Colon (tissue), 2 donors: ENCODE results near the gene BATF2.

Source experiments
- FAIRE-seq: peaks from 2 replicates; lab custom pipeline; 2012; peaks lifted over from hg19 to GRCh38; lab: Jason Lieb, UNC
- donor health status: control.
- donor health status: control.

BATF2 gene

DNA sequence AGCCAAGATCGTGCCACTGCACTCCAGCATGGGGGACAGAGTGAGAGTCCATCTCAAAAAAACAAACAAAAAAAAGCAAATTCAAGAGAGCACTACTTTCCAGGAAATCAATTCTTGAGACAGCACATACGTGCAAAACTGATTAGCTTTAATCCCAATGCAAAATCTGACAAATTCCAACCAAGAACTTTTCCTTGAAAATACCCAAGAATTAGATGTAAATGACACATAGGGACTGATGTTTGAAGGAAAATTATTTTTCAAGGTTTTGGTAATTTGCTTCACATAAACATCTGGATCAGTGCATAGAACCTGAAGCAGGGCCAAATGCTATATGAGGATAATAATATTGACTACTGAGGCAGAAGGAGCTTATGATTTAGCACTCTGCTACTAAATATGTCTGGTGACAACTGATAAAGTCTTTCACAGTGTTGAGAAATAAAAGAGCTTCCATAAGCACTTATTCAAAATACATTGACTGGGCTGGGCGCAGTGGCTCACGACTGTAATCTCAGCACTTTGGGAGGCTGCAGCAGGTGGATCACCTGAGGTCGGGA is 33.6 kb downstream of the BATF2 start:
- no peak for FAIRE-seq

DNA sequence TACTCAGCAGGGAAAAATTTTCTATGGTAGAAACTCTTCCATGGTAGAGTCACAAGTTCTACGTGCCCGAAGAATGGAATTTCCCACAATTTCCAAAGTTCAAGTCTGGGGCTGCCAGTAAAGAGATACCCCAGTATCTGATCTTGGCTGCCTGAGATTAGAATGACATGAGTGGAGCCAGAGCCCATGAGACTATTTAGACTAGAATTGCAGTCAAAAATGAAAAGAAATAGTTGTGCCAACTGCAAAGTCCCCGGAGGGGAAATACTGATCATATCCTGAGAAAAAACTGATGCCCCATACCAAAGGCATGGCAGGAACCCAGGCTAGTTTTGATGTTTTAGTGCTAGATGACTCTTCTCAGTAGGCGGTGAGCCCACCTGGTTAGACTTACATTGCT is 36.1 kb downstream of the BATF2 start:
- no peak for FAIRE-seq

DNA sequence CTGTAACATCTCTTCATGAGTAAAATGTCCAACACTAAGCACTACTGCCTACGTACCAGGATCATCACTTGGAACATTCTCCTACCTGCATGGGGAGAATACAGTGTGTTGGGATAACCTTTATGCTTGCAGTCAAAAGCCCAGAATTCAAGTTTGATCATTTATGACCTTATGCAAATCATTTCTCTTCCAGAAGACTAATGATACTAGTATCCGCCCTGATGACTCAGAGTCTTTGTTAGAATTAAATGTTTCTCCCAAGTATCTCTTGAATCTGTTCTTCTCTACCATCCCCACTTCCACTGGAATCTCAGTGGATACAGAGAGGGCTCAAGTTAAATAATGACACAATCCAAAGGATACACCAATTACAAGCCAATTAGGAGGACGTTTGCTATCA is 37.3 kb downstream of the BATF2 start:
- FAIRE-seq: no peak

DNA sequence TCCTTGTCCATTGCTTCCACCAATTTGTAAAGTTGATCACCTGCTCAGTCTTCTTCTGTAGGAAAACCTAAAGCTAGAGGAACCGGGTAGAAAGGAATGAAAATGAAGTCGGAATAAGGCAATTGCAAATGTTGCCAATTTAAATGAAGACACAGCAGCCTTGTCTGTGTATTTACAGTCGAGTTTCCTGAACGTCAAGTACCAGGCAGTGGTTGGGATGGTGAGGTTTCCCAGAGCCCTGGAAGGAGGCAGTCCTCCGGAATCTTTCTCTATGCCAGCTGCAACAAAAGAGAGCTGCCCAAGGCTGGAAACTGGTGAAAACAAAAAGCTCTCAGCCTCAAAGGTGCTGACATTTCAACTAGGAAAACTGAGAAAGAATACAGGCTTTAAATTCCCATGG is 42.6 kb downstream of the BATF2 start:
- FAIRE-seq: no peak

DNA sequence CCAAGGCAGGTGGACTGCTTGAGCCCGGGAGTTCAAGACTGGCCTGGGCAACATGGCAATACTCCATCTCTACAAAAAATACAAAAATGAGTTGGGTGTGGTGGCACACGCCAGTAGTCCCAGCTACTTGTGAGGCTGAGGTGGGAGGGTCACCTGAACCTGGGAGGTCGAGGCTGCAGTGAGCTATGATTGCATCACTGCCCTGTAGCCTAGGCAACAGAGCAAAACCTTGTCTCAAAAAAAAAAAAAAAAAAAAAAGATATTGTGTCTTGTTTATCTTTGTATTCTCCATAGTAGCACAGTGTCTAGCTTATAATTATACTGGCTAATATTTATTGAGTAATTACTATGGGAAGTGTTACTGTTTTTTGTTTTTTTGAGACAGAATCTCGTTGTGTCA is 45.2 kb downstream of the BATF2 start:
- no peak for FAIRE-seq

DNA sequence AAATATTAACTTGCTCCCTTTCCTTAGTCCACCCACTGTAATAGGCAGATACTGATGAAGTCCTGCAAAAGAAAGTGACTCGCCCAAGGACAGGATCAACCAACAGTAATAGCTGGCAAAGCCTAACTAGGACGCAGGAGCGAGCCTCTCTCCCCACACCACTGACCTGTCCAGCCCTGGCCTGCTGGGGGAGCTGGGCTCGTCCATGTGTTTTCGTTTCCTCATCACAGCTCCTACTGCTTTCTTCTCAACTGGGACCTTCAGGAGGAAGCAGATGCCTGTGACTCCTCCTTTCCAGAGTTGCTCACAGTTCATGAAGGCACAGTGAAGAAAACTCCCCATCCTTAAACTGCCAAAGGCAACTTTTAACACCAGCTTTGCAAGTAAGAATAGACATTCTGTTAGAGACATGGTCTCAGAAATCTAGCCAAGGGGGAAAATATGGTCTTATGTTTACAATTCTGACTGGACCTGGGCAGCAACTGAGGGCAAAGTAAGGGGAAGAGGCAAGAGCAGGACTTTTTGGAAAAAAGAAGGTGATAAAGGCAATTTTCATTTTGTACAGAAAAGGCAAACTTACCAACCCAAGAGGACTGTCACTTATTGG is 49.5 kb downstream of the BATF2 start:
- no peak for FAIRE-seq
